Fibroblast of lung (primary cell): ENCODE measurements around the gene SLC37A1.

Source experiments
- EZH2 ChIP-seq: IDR thresholded peaks from 2 replicates; pipeline ENCODE4 v1.5.1; 2012; ENCODE audit warnings: low read length, control low read depth, mild to moderate bottlenecking; ENCODE audit errors: missing control alignments
- TF ChIP-seq, protein P1 (sequence below), 2 donors: IDR thresholded peaks in 1 of 2; conservative IDR thresholded peaks in 1 of 2; 1 replicate in 1 of 2; 2 replicates in 1 of 2; pipeline ENCODE4 v1.5.1; 2011 to 2012; ENCODE audit warnings: low read length in 2 of 2, control low read depth in 1 of 2, inconsistent platforms in 1 of 2, low read depth in 1 of 2, mild to moderate bottlenecking in 1 of 2

DNA sequence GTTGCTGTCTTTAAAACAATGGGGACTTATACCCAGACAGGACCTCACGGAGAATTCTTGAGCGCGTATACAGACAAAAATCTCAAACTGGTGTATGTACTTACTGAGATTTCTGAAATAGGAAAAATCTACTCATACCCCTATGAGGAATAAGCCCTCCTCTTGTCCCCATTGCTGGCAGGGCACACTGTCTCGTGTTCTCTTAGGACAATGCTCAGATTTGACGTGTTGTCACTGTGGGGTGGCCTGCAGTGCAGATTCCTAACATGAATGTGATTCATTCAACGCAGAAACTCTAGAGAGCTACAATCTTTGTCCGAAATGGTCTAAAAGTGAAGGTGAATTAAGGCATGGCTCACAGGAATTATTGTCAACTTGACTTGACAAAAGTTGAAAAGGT, 108.6 kb downstream of the SLC37A1 start:
- TF ChIP-seq EZH2, result no peak
- TF ChIP-seq, protein P1, sequence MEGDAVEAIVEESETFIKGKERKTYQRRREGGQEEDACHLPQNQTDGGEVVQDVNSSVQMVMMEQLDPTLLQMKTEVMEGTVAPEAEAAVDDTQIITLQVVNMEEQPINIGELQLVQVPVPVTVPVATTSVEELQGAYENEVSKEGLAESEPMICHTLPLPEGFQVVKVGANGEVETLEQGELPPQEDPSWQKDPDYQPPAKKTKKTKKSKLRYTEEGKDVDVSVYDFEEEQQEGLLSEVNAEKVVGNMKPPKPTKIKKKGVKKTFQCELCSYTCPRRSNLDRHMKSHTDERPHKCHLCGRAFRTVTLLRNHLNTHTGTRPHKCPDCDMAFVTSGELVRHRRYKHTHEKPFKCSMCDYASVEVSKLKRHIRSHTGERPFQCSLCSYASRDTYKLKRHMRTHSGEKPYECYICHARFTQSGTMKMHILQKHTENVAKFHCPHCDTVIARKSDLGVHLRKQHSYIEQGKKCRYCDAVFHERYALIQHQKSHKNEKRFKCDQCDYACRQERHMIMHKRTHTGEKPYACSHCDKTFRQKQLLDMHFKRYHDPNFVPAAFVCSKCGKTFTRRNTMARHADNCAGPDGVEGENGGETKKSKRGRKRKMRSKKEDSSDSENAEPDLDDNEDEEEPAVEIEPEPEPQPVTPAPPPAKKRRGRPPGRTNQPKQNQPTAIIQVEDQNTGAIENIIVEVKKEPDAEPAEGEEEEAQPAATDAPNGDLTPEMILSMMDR (conservative IDR thresholded peaks at IDR 0.05 in 1 of 2, IDR thresholded peaks at IDR 0.05 in 1 of 2; ENCODE audit: low read depth in 1 of 2, low read length in 2 of 2), result no peak
